ENCODE measurements around the gene CA6.
"Not testable (repeated sequence)": the region's sequence is repeated elsewhere in the genome, so short reads cannot be mapped to it uniquely, and the experiment has no call there.

The CA6 gene

GRCh38 chr1:8945568-8945967 is at the start of gene CA6:
TSS of gene CA6 (plus strand) at chr1:8945868. CDS start at chr1:8945887, 19 bp downstream.
- no peak for DNase-seq (ENCODE audit: low read depth in 2 of 2)

- not testable (repeated sequence) for DNase-seq (ENCODE audit: low read depth in 2 of 2)
Observed at GRCh38 chr1:8896775-8897174, 48.9 kb upstream of the CA6 start.

- DNase-seq (ENCODE audit: low read depth in 2 of 2), result not testable (repeated sequence)
Observed at GRCh38 chr1:8897505-8897904, 48.2 kb upstream of the CA6 start.

GRCh38 chr1:8898418-8898817 is 47.2 kb upstream of the CA6 start:
- DNase-seq (ENCODE audit: low read depth in 2 of 2), result not testable (repeated sequence)

GRCh38 chr1:8899046-8899445 is 46.6 kb upstream of the CA6 start:
- no peak for DNase-seq (ENCODE audit: low read depth in 2 of 2)

GRCh38 chr1:8900684-8901083 is 45.0 kb upstream of the CA6 start:
- DNase-seq (ENCODE audit: low read depth in 2 of 2), result not testable (repeated sequence)

- no peak for DNase-seq (ENCODE audit: low read depth in 2 of 2)
Observed at GRCh38 chr1:8902765-8903164, 42.9 kb upstream of the CA6 start.

GRCh38 chr1:8903410-8903809 is 42.3 kb upstream of the CA6 start:
- DNase-seq (ENCODE audit: low read depth in 2 of 2), result no peak

- no peak for DNase-seq (ENCODE audit: low read depth in 2 of 2)
Observed at GRCh38 chr1:8903908-8904650, 41.6 kb upstream of the CA6 start.

GRCh38 chr1:8905582-8906191 is 40.0 kb upstream of the CA6 start:
- no peak for DNase-seq (ENCODE audit: low read depth in 2 of 2)

GRCh38 chr1:8908388-8909151 is 37.1 kb upstream of the CA6 start:
- DNase-seq (ENCODE audit: low read depth in 2 of 2), result no peak

- DNase-seq (ENCODE audit: low read depth in 2 of 2), result no peak
Observed at GRCh38 chr1:8910331-8910730, 35.3 kb upstream of the CA6 start.

GRCh38 chr1:8910914-8911313 is 34.8 kb upstream of the CA6 start:
- DNase-seq (ENCODE audit: low read depth in 2 of 2), result no peak

GRCh38 chr1:8911416-8912309 is 34.0 kb upstream of the CA6 start:
- DNase-seq (ENCODE audit: low read depth in 2 of 2), result no peak

GRCh38 chr1:8913457-8913856 is 32.2 kb upstream of the CA6 start:
- no peak for DNase-seq (ENCODE audit: low read depth in 2 of 2)

GRCh38 chr1:8914466-8914865 is 31.2 kb upstream of the CA6 start:
- DNase-seq (ENCODE audit: low read depth in 2 of 2), result no peak

GRCh38 chr1:8915446-8915845 is 30.2 kb upstream of the CA6 start:
- DNase-seq (ENCODE audit: low read depth in 2 of 2), result no peak

GRCh38 chr1:8917536-8917935 is 28.1 kb upstream of the CA6 start:
- DNase-seq (ENCODE audit: low read depth in 2 of 2), result not testable (repeated sequence)

- DNase-seq (ENCODE audit: low read depth in 2 of 2), result no peak
Observed at GRCh38 chr1:8922962-8923361, 22.7 kb upstream of the CA6 start.

GRCh38 chr1:8925406-8925805 is 20.3 kb upstream of the CA6 start:
- no peak for DNase-seq (ENCODE audit: low read depth in 2 of 2)

GRCh38 chr1:8925960-8926359 is 19.7 kb upstream of the CA6 start:
- DNase-seq (ENCODE audit: low read depth in 2 of 2), result no peak

Data from stimulated activated CD8-positive, alpha-beta memory T cell treated with anti-CD3 and anti-CD28 coated beads, Interleukin-7, amount 100 ng/mL, for 1 hour (primary cell).